A549 (cell line): ENCODE results near the gene MESD. TPM values are rescaled to one million over a fixed set of nuclear protein-coding genes. Genes with fewer than 3 reads are reported as not detected.
A peak's percentile ranks its signal among the peaks of the same experiment; 100 is the strongest.
"Not testable (repeated sequence)": the region's sequence is repeated elsewhere in the genome, so short reads cannot be mapped to it uniquely, and the experiment has no call there.

Source experiments
- ATAC-seq, 2 experiments: fragments of 200-7000 bp in 1 of 2; fragments of >200 bp in 1 of 2; cut with Nextera tagmentation in 1 of 2; cut with Tn5 transposase in 1 of 2; 3 replicates each; pipeline versions ENCODE4 v1.8.0 to v1.9.1; 2018 to 2020; ENCODE audit warnings: mild to moderate bottlenecking in 1 of 2, moderate library complexity in 1 of 2
- CTCF ChIA-PET: fragments of 300-600 bp; sonication (Branson Sonifier 250); formaldehyde crosslinking; extraction: SDS; loops from one replicate; lab custom pipeline; 2021; ENCODE audit warnings: antibody characterized with exemption, inconsistent platforms; lab: Yijun Ruan, JAX
- POLR2A ChIA-PET: fragments of 350-600 bp; formaldehyde crosslinking; extraction: SDS; loops from one replicate; lab custom pipeline; 2021; ENCODE audit warnings: antibody characterized with exemption, inconsistent platforms; lab: Yijun Ruan, JAX
- DNase-seq, 2 experiments: peaks; one replicate each; pipeline versions ENCODE4 v3.0.0 to v3.0.0-alpha.2; 2011 to 2016; ENCODE audit warnings: low read depth in 1 of 2, low spot score in 1 of 2
- FAIRE-seq: peaks from 2 replicates; lab custom pipeline; 2011; peaks lifted over from hg19 to GRCh38; lab: Jason Lieb, UNC
- H3K27ac ChIP-seq, 2 experiments: fragments of >200 bp; sonication (Bioruptor Twin); formaldehyde crosslinking; 3 replicates each; pipeline ENCODE4 v1.5.1; 2016 to 2017
- H3K4me1 ChIP-seq: fragments of >200 bp; sonication (Bioruptor Twin); formaldehyde crosslinking; 3 replicates; pipeline ENCODE4 v1.6.1; 2016
- H3K4me2 ChIP-seq: fragments of >200 bp; sonication (Bioruptor Twin); formaldehyde crosslinking; 3 replicates; pipeline ENCODE4 v1.6.1; 2016
- H3K4me3 ChIP-seq: fragments of >200 bp; sonication (Bioruptor Twin); formaldehyde crosslinking; 3 replicates; pipeline ENCODE4 v1.5.1; 2016
- H3K9me3 ChIP-seq: fragments of >200 bp; sonication (Bioruptor Twin); formaldehyde crosslinking; 3 replicates; pipeline ENCODE4 v1.6.1; 2016
- BCL3 ChIP-seq: fragments of >200 bp; sonication (Bioruptor Twin); formaldehyde crosslinking; IDR thresholded peaks from 3 replicates; pipeline ENCODE4 v1.6.1; 2016
- CEBPB ChIP-seq, 2 experiments: fragments of >200 bp in 1 of 2; sonication (Bioruptor Twin) in 1 of 2; formaldehyde crosslinking in 1 of 2; IDR thresholded peaks; 2 replicates each; pipeline ENCODE4 v1.6.1; 2012 to 2016
- EHF ChIP-seq: fragments of 250-450 bp; sonication (Bioruptor Pico); IDR thresholded peaks from 2 replicates; pipeline ENCODE4 v1.5.0; 2020; ENCODE audit warnings: mild to moderate bottlenecking
- FOSL2 ChIP-seq, 2 experiments: fragments of 450-650 bp in 1 of 2; fragments of >200 bp in 1 of 2; sonication (Bioruptor Twin) in 1 of 2; formaldehyde crosslinking; IDR thresholded peaks; 2 replicates each; pipeline versions ENCODE4 v1.5.0 to v1.6.1; 2016 to 2020; ENCODE audit warnings: mild to moderate bottlenecking in 1 of 2, moderate library complexity in 1 of 2
- JUN ChIP-seq, 2 experiments: fragments of >200 bp; sonication (Bioruptor Twin); formaldehyde crosslinking; IDR thresholded peaks; 2 replicates in 1 of 2; 3 replicates in 1 of 2; pipeline ENCODE4 v1.6.1; 2016 to 2017
- JUNB ChIP-seq: fragments of >200 bp; sonication (Bioruptor Twin); formaldehyde crosslinking; IDR thresholded peaks from 2 replicates; pipeline ENCODE4 v1.6.1; 2016
- MAFK ChIP-seq: fragments of 450-650 bp; IDR thresholded peaks from 2 replicates; pipeline ENCODE4 v1.6.1; 2014; ENCODE audit not compliant: partially characterized antibody
- PBX3 ChIP-seq: IDR thresholded peaks from 2 replicates; pipeline ENCODE4 v1.6.1; 2012
- RAD21 ChIP-seq, 2 experiments: fragments of >200 bp in 1 of 2; sonication (Bioruptor Twin) in 1 of 2; formaldehyde crosslinking in 1 of 2; IDR thresholded peaks in 1 of 2; conservative IDR thresholded peaks in 1 of 2; 2 replicates in 1 of 2; 3 replicates in 1 of 2; pipeline ENCODE4 v1.6.1; 2012 to 2018; ENCODE audit warnings: inconsistent platforms in 1 of 2
- RNF2 ChIP-seq: fragments of 200-600 bp; sonication (generic); IDR thresholded peaks from 2 replicates; pipeline ENCODE4 v1.6.1; 2016; ENCODE audit warnings: low read depth, mild to moderate bottlenecking, antibody characterized with exemption, moderate library complexity, borderline replicate concordance
- TFCP2L1 ChIP-seq: fragments of 250-450 bp; sonication (Bioruptor Pico); IDR thresholded peaks from 2 replicates; pipeline ENCODE4 v1.5.0; 2021; ENCODE audit warnings: mild to moderate bottlenecking
- WGBS: methylation state at CpG from one replicate; pipeline ENCODE4 v1.1.6; 2017; ENCODE audit errors: missing lambda C conversion rate; 5-methylcytosine and 5-hydroxymethylcytosine counted together
- polyA plus RNA-seq, 4 experiments: library from polyadenylated mRNA; depleted of rRNA in 3 of 4; stranded (reverse); fragments of >200 nt; fragmentation: RNase III in 1 of 4; extraction: RNeasy Plus Mini Kit Qiagen cat#74134 plus additional on column Dnase treatment in 1 of 4; gene quantifications; 2 replicates in 3 of 4; 3 replicates in 1 of 4; pipeline ENCODE4 v1.2.3, GENCODE V29; 2011 to 2017
- TF ChIP-seq, protein P1 (sequence below): IDR thresholded peaks from 2 replicates; pipeline ENCODE4 v1.6.1; 2012
- TF ChIP-seq, protein P2 (sequence below): fragments of 450-650 bp; IDR thresholded peaks from 2 replicates; pipeline ENCODE4 v1.6.1; 2014; ENCODE audit warnings: antibody characterized with exemption

MESD gene
- polyA plus RNA-seq, 2 of the 4 experiments (the other 2 are of a cell fraction), result 35.6 to 39.4 TPM

DNA sequence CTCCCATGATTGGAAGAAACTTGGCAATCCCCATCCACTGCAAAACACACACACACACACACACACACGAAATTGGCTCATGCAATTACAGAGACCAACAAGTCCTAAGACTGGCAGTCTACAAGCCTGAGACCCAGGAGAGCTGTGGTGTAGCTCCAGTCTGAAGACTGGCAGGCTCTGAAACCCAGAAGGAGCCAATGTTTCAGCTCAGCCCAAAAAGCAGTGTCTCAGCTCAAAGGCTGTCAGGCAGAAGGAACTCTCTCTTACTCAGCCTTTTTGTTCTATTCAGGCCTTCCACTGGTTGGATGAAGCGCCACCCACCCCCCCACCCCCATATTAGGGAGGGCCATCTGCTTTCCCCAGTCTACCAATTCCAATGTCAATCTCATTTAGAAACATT is 32.1 kb downstream of the MESD start (continued):
- TF ChIP-seq EHF (CRISPR knock-in tag) (no peak), RAD21 (conservative IDR thresholded peaks at IDR 0.05 in 1 of 2, IDR thresholded peaks at IDR 0.05 in 1 of 2) (no peak)

- CTCF ChIA-PET, result interaction anchor here (0.8 to 10.8 kb wide), 5 partner anchors 14 to 500 kb away, joined by 3 to 111 read pairs (median 18); partner anchors contain the start of gene CEMIP
- not testable (repeated sequence) for FAIRE-seq, H3K4me3 ChIP-seq, H3K9me3 ChIP-seq
- 64% methylated on average over 19 of the region's 19 CpGs for WGBS
- peak overlapping the region; percentile 24 to 70; a peak in 4 of 6 replicates for H3K27ac ChIP-seq
- POLR2A ChIA-PET, result interaction anchor here (0.7 kb wide), 1 partner anchor 1059 kb away, joined by 6 read pairs; the partner anchor contains the start of gene MTHFS
- peak; percentile 92 for ATAC-seq
- TF ChIP-seq JUN (IDR thresholded peaks at IDR 0.05) (peak in 1 of 2 experiments; percentile 58; a peak in 2 of 5 replicates), FOSL2 (IDR thresholded peaks at IDR 0.05) (peak; percentile 98), FOSL2 (CRISPR knock-in tag; IDR thresholded peaks at IDR 0.05) (peak; percentile 96), CEBPB (IDR thresholded peaks at IDR 0.05) (peak; percentile 31 to 73; a peak in 2 of 4 replicates), MAFK (peak; percentile 3), JUNB (peak; percentile 85)
- TF ChIP-seq, protein P1, sequence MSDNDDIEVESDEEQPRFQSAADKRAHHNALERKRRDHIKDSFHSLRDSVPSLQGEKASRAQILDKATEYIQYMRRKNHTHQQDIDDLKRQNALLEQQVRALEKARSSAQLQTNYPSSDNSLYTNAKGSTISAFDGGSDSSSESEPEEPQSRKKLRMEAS, result peak; percentile 42
- peak overlapping the region; percentile 48 for H3K4me2 ChIP-seq
- H3K4me1 ChIP-seq, result peaks cover 27% of the 10 kb centered on the region
- peak; percentile 65 to 73 for DNase-seq
These were observed 33.8 kb downstream of the MESD start for GRCh38 chr15:80955571-80956452.

DNA sequence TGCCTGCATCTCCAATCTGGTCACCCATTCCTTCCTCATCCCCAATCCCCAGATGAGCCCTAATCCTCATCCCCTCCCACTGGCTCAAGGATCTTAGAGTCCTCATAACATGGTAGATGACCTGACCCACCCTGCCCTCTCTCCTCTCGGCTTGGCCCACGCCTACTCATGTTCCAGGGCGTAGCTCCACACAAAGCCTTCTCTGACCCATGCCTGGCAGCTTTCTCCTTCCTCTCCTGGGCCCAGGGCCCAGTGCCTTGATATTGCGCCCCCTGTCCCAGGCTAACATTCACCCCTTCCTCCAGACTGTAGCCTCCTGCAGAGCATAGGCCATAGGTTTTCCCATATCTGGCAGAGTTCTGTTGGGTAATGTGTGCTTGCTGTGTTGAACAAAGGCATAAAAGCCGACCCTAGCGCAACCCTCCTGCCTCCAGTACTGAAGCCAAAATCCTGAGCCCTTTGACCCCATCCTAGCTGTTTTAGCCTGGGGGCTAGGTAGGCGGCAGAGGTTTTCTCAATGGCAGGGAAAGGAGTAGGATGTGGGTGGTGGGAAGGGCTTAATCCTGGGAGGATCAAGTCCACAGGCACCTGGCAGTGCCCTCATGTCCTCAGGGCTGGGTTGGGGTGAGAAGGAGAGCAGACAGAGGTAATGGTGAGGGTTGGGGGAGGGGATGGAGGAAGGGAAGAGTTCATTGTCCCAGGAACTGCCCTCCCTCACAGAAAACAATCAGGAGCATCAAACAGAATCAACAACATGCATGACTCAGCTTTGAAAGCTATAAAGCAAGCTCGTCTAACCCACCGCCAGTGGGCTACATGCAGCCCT is 35.5 kb downstream of the MESD start:
- H3K4me3 ChIP-seq, result no peak overlapping the region
- ChIA-PET CTCF (interaction anchor here (1.3 to 10.8 kb wide), 6 partner anchors 16 to 515 kb away, joined by 3 to 111 read pairs (median 17); partner anchors contain the start of gene CEMIP), POLR2A (no interaction called here)
- TF ChIP-seq PBX3 (no peak), BCL3 (no peak), TFCP2L1 (CRISPR knock-in tag) (no peak), RNF2 (no peak)
- TF ChIP-seq, protein P2, sequence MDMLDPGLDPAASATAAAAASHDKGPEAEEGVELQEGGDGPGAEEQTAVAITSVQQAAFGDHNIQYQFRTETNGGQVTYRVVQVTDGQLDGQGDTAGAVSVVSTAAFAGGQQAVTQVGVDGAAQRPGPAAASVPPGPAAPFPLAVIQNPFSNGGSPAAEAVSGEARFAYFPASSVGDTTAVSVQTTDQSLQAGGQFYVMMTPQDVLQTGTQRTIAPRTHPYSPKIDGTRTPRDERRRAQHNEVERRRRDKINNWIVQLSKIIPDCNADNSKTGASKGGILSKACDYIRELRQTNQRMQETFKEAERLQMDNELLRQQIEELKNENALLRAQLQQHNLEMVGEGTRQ, result no peak
- H3K27ac ChIP-seq, result peak overlapping the region; percentile 12 to 70; a peak in 3 of 6 replicates
- peaks cover 27% of the 10 kb centered on the region for H3K4me1 ChIP-seq
- H3K4me2 ChIP-seq, result 0 out of 3 replicates have a peak overlapping the region, but pooled peaks have one; percentile 19
- no peaks in the 10 kb centered on the region for H3K9me3 ChIP-seq
- ATAC-seq, result no peak
- no peak for FAIRE-seq
- WGBS, result 80% methylated on average over 9 of the region's 9 CpGs
- peak in 1 of 2 experiments; percentile 30 for DNase-seq
